Measurements from ENCODE around the gene TMEM220.

DNA sequence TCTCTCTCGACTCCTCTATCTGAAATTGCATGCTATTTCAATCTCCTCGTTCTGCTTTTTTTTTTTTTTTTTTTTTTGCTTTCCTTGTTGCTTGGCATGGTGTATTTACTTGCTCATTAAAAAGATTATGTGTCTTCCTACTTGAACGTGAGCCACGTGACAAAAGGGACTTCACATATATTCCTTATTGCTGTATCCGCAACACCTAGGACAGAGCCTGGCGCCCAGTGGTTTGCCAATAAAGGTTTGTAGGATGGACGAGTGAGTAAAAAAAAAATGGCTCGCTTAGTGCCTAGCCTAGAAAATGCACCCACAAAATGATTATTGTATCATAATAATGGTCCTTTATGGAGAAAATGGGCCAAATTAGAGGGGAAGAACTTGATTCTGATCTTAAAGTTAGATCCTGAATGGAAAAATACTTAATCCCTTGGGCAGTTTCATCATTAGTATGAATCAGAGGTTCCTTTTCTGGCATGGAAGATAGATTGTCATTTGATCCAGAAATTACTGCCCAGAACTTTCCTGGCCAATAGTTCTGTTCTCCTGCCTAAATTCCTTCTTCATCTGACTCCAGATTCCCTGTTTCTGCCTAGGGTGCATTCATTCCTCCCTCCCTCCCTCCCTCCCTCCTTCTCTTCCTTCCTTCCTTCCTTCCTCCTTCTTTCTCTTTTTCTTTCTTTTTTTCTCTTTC lies 13.6 kb upstream of the TMEM220 start:
- TF ChIP-seq SOX6 (IDR thresholded peaks at IDR 0.05) (no peak), ELK1 (CRISPR knock-in tag; IDR thresholded peaks at IDR 0.05) (no peak)

All from K562 (cell line).